ENCODE results near the gene SYNE3.

The SYNE3 gene

GRCh38 chr14:95538801-95539509, 22.5 kb upstream of the SYNE3 start:
- FAIRE-seq: no peak

DNA sequence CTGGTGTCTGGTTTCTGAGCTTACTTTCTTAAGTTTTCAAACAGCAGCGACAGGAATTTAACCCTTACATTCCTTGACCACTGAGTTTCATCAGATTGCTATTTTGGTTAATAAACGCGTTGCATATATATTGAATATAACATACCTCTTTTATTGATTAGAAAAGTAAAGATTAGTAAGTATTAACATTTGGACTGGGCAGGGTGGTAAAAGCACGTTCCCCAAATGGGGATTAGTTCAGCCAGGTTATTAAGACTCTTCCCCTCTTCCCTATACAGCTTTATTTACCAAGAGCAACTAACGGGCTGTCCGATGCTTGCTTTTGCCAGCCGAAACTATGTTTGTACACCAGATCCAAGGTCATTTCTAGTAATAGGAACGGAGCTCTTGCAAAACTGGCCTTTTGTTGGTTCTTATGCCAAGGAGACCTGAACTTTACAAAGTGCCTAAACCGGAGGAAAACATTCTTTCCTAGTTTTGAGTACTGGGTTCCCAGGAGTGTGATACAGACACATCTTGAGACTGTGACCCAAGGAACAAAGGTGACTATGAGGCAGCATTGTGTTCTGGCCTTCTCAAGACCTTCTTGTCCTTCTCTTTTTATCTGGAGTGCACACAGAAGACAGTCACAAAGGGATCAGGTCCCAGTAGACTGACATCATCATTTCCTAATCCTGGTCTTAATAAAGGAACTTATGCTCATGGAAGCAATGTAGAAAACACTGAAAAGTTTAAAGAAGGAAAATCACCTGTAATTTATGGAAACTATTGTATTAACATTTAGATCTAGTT, 21.0 kb upstream of the SYNE3 start:
- FAIRE-seq: no peak

DNA sequence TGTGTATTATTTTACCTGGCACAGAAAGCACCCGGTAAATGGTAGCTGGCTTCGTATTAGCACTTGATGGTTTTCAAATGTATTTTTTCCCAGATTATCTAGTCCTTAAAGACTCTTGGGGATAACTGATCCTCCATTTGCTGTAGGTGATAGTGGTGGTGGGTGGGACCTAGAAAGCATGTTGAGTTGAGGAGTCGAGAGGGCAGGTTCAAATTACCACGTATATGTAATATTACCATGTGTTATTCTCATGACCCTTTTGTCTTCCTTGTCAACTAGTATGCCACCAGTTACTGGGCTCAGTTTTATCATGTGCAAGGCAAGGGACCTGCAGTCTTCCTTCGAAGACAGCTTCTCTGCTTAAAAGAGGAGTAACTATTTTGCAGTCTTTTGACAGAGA, 20.2 kb upstream of the SYNE3 start:
- FAIRE-seq: no peak

DNA sequence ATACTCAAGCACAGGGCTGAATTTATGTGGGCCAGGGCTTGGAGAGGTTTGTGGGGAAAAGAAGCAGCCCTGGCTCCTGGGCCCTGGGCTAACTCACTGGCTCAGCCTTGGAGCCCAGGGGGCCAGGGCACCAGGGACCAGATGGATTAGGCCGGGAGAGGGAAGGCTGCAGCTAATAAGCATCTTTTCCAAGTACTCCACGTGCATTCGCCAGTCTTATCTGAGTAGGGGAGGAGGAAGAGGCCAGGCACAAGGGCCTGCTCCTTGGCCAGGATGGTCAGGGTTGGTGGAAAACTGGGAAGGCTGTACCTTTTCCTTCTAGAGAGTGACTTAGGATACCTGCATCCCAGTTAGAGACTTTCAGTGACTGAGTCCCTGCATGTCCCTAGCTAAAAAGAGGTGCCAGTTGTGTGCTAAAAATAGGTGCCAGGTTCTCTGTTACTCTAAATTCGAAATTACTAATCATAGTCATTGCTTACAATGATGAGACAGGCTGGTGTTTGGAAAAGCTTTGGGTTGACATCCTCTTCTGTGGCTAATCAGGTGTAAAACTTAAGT, 19.7 kb upstream of the SYNE3 start:
- FAIRE-seq: no peak

GRCh38 chr14:95535226-95536021, 19.0 kb upstream of the SYNE3 start:
- no peak for FAIRE-seq

DNA sequence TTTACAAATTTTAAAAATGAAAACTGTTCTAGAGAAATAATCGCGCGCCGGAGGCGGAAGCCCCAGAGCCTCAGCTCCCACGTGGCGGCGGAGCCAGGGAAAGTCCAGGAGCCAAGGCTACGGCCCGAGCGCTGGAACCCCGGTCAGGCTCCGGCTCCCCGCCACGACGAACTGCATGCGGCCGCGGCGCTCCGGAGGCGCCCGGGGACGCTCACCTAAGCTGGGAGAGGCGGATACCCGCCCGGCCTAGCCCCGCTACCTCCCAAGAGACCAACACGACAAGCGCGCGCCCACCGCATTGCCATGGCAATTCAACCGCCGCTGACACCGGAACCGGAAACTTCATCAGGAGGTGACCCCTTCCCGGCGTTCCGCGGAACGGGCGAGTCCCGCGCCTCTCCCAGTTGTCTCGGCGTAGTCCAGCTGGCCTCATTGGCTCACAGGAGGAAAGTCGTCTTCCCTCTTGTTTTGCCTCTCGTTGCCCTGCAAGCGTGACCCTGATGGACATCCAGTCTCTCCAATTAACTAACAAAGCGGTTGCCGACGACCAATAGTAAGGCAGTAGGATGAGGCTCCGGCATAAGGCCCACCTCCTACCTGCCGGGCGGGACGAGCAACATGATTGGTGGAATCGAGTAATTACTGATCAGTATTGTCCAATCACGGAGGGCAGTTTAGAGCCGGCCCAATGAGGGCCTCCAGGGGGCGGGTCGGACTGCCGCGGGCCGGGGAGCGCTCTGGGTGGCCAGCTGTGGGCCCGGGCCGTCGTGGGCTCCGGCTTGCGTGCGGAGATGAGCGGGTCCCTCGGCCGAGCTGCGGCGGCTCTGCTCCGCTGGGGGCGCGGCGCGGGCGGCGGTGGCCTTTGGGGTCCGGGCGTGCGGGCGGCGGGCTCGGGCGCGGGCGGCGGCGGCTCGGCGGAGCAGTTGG, 18.1 kb upstream of the SYNE3 start, which contains the start of gene GLRX5:
Gene GLRX5, plus strand, starts transcription at position 752 of the 927 bp plus-strand sequence. Its CDS starts 40 bp downstream, at position 792.
- peak; percentile 99 for FAIRE-seq

GRCh38 chr14:95533822-95534221, 17.4 kb upstream of the SYNE3 start:
- FAIRE-seq: no peak

- FAIRE-seq: no peak
These were observed 17.0 kb upstream of the SYNE3 start for GRCh38 chr14:95533391-95533821.

- FAIRE-seq: no peak
These were observed 15.5 kb upstream of the SYNE3 start for GRCh38 chr14:95531969-95532368.

GRCh38 chr14:95531473-95531872, 15.0 kb upstream of the SYNE3 start:
- no peak for FAIRE-seq

DNA sequence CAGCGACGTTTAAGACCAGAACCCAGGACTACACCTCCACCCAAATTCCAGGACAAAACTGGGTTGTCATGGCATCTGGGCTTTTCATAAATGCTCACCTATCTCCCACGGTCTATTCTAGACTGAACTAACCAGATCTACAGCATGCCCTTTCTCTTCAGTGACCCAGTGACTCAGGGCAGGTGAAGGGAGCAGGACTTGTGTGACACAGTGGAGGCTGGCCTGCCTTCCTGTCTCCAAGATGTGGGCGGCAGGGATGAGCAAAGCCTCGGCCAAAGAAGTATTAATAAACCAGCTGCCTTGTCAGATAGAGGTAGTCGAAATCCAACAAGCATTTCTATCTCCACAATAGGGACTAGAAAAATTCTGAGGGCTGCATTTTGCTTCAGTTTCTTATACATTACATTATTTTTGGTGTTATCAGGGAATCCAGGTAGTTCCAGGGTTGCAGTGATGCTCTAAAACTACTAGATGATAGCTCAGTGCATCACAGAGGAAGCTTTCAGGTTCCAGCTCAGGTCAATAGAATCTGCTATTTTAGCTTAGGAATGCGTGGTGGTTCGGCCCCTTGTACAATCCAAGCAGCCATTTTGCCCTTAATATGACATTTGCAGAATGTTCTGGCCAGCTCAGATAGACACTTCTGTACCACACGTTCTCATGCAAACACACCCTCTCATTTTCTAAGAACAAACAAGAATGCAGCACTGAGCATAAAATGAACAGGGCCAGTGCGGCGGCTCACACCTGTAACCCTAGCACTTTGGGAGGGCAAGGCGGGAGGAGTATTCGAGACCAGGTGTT, 14.2 kb upstream of the SYNE3 start:
- FAIRE-seq: no peak

DNA sequence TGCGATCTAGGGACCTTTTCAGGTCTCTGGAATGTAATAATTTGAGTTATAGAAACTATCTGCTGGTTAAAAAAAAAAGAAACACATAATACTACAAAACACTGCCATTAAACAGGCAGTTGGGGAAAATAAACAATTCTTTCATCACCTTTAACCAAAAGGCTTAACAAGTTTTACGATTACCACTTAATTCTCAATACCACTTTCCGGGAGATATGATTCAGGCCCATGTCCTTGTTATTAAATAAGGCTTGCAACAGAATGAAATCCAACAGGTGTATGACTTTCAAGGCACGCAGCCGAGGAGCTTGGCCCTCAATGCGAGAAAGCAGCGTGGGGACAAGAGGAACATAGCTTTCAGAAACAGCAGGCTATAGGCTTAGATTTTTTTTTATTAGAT, 12.8 kb upstream of the SYNE3 start:
- FAIRE-seq: no peak

DNA sequence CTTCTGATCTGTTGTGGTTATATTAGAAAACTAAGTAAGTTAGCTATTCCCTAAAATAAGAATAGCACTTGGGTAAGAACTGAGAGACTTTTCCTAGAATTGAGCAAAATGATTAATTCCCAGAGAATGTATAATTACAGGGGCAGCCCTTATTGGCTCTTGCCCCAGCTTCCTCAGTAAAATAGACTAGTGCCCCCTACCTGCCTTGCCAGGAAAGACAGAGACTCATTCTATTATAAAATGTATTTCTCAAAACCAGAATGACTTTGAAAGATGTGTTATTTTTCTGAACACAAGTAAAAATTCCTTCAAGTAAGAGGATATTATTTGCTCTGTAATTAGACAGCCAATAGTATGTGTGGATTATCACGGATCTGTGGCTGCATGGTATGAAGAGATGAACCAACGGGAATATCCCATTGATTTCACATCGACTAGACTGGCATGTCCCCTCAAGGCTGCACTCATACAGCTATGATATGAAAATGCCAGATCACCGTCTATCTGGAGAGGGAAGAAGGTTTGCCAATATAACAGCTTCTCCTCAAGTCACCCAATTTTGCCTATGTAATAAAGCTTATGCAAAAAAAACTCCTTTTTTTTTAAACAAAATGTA, 11.0 kb upstream of the SYNE3 start:
- FAIRE-seq: no peak

DNA sequence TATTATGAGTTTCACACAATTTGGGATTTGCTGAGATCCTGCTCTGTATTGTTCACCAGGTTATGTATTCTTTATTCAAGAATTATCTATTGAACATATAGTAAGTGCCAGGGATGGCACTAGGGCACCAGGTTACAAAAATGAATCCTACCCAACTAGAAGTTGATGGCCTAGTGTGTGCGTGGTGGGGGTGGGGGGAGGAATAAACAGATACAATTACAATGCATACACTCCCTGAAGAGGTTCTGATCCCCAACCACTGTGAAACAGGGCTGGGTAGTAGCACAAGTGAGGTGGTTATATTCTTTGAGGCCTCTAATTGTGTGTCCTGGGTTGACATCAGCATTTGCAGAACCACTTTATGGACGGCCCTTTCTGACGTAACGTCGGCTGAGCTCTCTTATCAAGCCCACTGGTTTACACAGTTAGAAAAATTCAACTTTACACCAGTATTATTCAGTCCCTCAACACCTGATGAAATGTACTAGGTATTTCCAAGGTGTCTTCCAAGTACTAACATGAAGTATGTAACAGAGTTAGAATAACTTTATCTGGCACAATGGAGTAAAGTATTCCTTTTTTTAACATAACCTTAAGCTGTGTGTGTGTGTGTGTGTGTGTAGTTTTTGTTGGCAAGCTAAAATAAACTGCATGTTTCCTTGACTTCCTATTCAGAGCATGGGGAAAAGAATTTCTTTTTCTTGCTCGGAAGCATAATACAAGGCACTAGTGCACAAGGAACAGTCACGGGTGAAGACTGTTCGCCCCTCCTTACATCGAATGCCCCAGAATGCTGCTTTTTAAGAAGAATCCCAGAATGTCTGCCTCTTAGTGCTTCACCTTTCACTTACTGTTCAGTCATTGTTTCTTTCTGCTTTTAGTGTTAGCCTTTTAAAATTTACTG, 10.3 kb upstream of the SYNE3 start:
- no peak for FAIRE-seq

DNA sequence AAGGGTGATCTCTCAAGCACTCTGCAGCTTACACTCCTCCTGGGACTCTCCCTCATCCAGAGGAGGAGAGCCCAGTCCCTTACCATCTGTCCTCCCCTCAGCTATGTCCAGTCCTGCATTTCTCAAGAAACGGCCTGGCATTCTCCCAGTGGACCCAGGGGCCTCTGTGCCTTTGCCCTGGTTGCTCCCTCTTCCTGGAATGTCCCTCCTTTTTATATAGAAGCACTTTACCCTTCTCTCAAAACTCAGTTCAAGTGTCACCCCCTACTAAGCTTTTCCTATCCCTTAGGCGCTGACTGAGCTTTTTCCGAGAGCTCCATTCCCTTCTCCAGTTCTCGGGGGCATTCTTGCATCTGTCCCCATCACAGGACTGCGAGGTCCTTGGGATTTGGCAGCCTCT, 9.5 kb upstream of the SYNE3 start:
- FAIRE-seq: no peak

DNA sequence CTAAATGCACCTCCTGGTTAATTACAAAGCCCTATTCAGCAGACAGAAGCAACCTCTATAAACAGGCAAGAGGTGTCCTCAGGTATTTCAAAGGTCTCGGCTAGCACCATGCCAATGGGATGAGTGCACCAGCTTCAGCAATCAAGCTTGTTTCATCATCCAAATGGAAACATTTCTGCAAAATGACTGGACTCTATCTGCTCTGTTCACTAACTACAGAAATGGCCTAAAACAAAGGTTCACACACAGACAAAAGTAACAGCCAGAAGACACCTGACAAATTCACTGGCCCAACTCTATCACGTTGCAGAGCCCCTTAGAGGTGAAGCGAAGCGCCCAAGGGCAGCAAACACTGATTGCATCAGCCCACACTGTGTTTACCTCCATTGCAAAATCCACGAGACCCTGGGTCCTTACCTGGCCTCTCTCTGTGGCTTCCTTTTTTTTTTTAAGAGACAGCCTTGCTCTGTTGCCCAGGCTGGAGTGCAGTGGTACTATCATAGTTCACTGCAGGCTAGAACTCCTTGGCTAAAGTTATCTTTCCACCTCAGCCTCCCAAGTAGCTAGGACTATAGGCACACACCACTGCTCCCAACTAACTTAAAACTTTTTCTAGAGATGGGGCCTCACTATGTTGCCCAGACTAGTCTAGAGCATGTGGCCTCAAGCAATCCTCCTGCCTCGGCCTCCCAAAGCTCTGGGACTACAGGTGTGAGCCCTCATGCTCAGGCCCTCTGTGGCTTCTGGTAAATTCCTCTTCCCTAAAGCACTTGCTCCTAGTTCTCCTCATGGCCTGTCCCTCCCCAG, 8.5 kb upstream of the SYNE3 start:
- no peak for FAIRE-seq

DNA sequence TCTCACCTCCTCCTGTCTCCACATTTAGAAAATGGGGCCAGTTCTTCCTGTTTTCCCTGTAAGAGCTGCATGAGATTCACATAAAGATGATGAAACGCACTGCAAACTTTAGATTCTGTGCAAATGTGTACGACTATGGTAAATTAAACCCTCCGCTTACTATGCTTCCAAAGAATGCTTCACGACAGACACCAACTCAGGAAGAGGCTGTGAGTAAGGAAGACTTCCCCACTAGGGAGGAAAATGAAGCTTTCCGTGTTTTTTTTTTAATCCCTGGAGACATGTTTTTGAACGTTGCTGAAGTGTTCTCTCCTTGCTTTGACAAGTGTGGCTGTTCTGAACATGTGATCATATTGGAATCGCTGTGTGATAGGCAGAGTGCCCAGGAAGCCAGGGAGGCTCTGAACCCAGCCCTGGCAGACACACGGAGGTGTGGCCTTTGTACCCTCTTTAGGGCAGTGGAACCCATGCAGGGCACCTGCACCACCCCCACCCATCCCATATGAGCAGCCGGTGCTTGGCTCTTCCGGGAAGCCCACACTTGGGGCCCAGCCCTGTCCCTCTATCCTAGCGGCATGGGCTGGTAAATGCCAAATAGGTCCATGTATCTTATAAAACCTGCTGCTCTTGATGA, 7.5 kb upstream of the SYNE3 start:
- no peak for FAIRE-seq

Data from endometrium (tissue), 2 donors.